Kidney (tissue), 14 donors: ENCODE measurements around the gene B3GNT3. TPM values are rescaled to one million over a fixed set of nuclear protein-coding genes. Genes with fewer than 3 reads are reported as not detected.

Experiments
- DNase-seq, 5 donors: peaks; one replicate each; pipeline ENCODE4 v3.0.0-alpha.2; 2013 to 2020
- FAIRE-seq: peaks from 2 replicates; lab custom pipeline; 2012; peaks lifted over from hg19 to GRCh38; lab: Jason Lieb, UNC
- H3K27ac ChIP-seq, 2 donors: one replicate each; pipeline ENCODE4 v1.7.0; 2013; ENCODE audit warnings: low read depth in 2 of 2, low read length in 2 of 2, inconsistent platforms in 1 of 2
- H3K27me3 ChIP-seq: one replicate; pipeline ENCODE4 v1.7.1; 2013; ENCODE audit warnings: low read length, inconsistent platforms; ENCODE audit not compliant: control insufficient read depth, insufficient read depth
- H3K36me3 ChIP-seq, 3 donors: one replicate each; pipeline versions ENCODE4 v1.7.0 to v1.7.1; 2013; ENCODE audit warnings: low read length in 3 of 3, control low read depth in 1 of 3, inconsistent platforms in 1 of 3; ENCODE audit not compliant: insufficient read depth in 3 of 3, control insufficient read depth in 2 of 3
- H3K4me1 ChIP-seq, 3 donors: one replicate each; pipeline versions ENCODE4 v1.7.0 to v1.7.1; 2013; ENCODE audit warnings: low read length in 3 of 3, inconsistent platforms in 1 of 3, low read depth in 1 of 3; ENCODE audit not compliant: control insufficient read depth in 2 of 3, insufficient read depth in 2 of 3
- H3K4me3 ChIP-seq, 3 donors: one replicate each; pipeline versions ENCODE4 v1.7.0 to v1.8.1; 2013; ENCODE audit warnings: low read length in 3 of 3, control low read depth in 1 of 3, inconsistent platforms in 1 of 3
- H3K9ac ChIP-seq, 3 donors: one replicate each; pipeline versions ENCODE4 v1.7.0 to v1.7.1; 2013; ENCODE audit warnings: low read length in 3 of 3, control low read depth in 1 of 3, inconsistent platforms in 1 of 3
- H3K9me3 ChIP-seq, 3 donors: one replicate each; pipeline versions ENCODE4 v1.7.0 to v1.7.1; 2013; ENCODE audit warnings: low read length in 3 of 3, control low read depth in 1 of 3, inconsistent platforms in 1 of 3; ENCODE audit not compliant: control insufficient read depth in 2 of 3, insufficient read depth in 1 of 3
- intact Hi-C: fragments of 100-400 bp; cut with DNase I; formaldehyde crosslinking; loops from one replicate; pipeline ENCODE4 v1.11.1; 2022
- polyA plus RNA-seq: library from polyadenylated mRNA; stranded (reverse); fragments of 350-450 nt; fragmentation: Illumina TruSeq; extraction: RNeasy Lipid Tissue Mini Kit (QIAGEN cat#74804); gene quantifications from one replicate; pipeline ENCODE4 v1.2.3, GENCODE V29; 2014; ENCODE audit warnings: low read depth, low replicate concordance; ENCODE audit not compliant: insufficient read depth
- total RNA-seq: library from RNA; stranded (reverse); fragmentation: NEBNext Ultra II Directional; extraction: Animal tissue kit (Norgen Biotek cat#: 25700); gene quantifications from one replicate; pipeline ENCODE4 v1.2.1, GENCODE V29; 2021
- TF ChIP-seq, protein P1 (sequence below): IDR thresholded peaks from 3 replicates; pipeline ENCODE4 v1.5.1; 2012; ENCODE audit warnings: mild to moderate bottlenecking, moderate library complexity, borderline replicate concordance; ENCODE audit not compliant: insufficient read depth; ENCODE audit errors: extremely low read depth
- donor health status: control.
- donor health status: control.
- donor health status: control.
- donor health status: control.
- donor health status: control.
- donor health status: DM: yes; HTN: yes; CAD: no.
- donor health status: Normal renal cell carcinoma (clear cell type).

B3GNT3 gene
- total and polyA plus RNA-seq, 2 donors from 2014 or later, result 2.0 to 36.2 TPM

DNA sequence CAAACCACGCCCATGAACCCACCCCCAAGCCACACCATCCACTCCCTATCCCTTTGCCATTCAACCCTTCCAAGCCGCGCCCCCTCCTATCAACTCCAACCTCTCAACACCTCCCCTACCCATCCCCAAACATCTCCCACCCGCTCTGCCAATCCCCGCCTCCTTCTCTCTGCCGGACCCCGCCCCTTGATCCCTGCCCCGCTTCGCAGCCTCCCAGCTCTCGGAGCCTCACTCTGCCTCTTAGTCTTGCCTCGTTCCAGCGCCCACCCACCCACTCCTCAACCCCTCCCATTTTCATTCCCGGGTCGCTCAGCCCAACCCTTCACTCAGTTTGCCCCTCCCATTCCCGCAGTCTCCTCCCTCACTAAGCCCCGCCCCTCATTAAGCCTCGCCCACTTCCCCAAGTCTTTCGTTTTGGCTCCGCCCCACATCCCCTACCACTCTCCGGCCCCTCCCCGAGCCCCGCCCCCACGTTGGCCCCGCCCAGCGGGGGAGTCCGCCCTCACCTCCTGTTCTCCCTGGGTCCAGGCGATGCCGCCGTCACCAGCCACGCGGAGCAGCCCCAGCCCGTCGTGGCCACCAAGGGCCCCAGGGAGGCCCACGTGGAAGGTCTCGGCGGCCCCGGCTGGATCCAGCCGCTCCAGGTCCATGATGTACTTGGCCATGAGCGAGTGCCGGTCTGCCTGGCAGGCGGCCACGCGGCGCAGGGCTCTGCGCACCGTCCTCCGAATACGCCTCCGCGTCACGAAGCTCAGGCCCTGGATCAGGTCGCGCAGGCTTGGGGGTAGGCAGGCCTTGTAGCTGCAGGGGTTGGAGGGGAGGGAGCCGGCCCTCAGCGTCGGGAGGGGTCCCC, 47.1 kb downstream of the B3GNT3 start:
- Histone ChIP-seq H3K4me1 (peaks cover 0 to 2% (median 0%) of the 10 kb centered on the region in 3 donors), H3K36me3 (no peaks in the 10 kb centered on the region), H3K27me3 (no peaks in the 10 kb centered on the region), H3K9ac (no peak overlapping the region), H3K9me3 (no peaks in the 10 kb centered on the region), H3K27ac (no peak overlapping the region), H3K4me3 (no peak overlapping the region)
- TF ChIP-seq, protein P1, sequence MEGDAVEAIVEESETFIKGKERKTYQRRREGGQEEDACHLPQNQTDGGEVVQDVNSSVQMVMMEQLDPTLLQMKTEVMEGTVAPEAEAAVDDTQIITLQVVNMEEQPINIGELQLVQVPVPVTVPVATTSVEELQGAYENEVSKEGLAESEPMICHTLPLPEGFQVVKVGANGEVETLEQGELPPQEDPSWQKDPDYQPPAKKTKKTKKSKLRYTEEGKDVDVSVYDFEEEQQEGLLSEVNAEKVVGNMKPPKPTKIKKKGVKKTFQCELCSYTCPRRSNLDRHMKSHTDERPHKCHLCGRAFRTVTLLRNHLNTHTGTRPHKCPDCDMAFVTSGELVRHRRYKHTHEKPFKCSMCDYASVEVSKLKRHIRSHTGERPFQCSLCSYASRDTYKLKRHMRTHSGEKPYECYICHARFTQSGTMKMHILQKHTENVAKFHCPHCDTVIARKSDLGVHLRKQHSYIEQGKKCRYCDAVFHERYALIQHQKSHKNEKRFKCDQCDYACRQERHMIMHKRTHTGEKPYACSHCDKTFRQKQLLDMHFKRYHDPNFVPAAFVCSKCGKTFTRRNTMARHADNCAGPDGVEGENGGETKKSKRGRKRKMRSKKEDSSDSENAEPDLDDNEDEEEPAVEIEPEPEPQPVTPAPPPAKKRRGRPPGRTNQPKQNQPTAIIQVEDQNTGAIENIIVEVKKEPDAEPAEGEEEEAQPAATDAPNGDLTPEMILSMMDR, result no peak
- intact Hi-C loops, result no loop called here
- no peak for FAIRE-seq
- peak; percentile 96 to 97 (median 96) for DNase-seq

DNA sequence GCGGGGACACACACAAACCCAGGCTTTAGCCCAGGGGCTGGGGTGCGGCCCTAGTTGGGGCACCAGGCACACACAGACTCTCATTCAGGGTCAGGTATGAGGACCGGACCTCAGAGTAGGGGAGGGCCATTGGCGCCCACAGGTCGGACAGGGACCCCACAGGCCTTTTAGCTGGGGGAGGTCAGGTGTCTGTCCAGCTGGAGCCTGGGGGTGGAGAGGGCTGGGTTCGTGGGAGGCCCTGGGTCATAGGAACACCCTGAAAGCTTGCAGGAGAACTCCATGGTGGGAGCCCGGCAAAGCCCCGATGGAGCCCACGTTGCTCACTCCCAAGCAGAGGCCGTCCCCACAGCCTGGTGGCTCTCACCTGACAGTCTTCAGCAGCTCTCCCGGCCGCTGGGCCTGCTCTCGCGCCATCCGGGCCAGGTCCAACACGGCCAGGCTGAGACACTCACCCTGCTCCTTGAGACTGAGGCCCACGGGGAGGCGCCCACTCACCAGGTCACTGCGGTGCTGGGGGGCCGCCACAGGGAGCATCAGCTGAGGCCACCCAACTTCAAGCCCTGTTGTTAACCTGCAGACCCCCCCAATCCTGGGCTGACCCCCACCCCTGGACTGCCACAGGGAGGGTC, 47.8 kb downstream of the B3GNT3 start:
- no peak overlapping the region for H3K9ac ChIP-seq
- no peaks in the 10 kb centered on the region for H3K27me3 ChIP-seq
- no peak overlapping the region for H3K4me3 ChIP-seq
- no peak for FAIRE-seq
- DNase-seq, result peak in 1 of 5 donors; percentile 69
- TF ChIP-seq, protein P1, result no peak
- no peaks in the 10 kb centered on the region for H3K36me3 ChIP-seq
- H3K9me3 ChIP-seq, result no peaks in the 10 kb centered on the region
- H3K4me1 ChIP-seq, result peaks cover 0 to 2% (median 0%) of the 10 kb centered on the region in 3 donors
- intact Hi-C loops, result no loop called here
- no peak overlapping the region for H3K27ac ChIP-seq

DNA sequence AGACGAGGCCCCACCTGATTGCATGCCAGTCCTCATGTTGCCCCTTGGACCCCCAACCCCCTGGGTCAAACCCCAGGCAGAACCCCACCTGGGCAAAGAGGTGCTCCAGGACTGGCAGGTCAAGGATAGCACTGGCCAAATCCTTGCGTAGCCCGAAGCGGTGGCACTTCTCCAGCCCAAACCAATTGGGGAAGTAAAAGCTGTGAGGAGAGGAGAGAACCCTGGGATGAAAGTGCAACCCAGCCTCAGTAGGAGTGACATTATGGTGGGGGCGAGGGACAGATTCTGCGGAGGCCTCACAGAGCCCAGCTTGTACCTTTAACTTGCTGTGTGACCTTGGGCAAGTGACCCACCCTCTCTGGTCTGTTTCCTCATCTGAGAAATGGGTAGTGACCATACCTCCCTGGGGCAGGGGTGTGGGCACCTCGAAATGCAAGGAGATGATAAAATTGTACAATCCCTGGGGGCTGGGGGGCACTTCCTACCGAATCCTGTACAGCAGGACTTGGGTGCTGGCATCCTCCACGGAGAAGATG, 48.4 kb downstream of the B3GNT3 start:
- FAIRE-seq (no peak), DNase-seq (no peak)
- Histone ChIP-seq H3K9me3 (no peaks in the 10 kb centered on the region), H3K4me3 (no peak overlapping the region), H3K36me3 (no peaks in the 10 kb centered on the region), H3K4me1 (peaks cover 0 to 2% (median 0%) of the 10 kb centered on the region in 3 donors), H3K27ac (no peak overlapping the region), H3K9ac (no peak overlapping the region), H3K27me3 (no peaks in the 10 kb centered on the region)
- TF ChIP-seq, protein P1, result no peak
- intact Hi-C loops, result no loop called here
